Upper lobe of left lung (tissue), 6 donors: Measurements from ENCODE around the gene METRNL. TPM values are rescaled to one million over a fixed set of nuclear protein-coding genes. Genes with fewer than 3 reads are reported as not detected.

ENCODE experiments used
- ATAC-seq, 2 donors: fragments of 200-7000 bp; cut with Tn5 transposase; one replicate each; pipeline ENCODE4 v1.9.1; 2022; ENCODE audit warnings: mild to moderate bottlenecking in 2 of 2, moderate library complexity in 2 of 2; ENCODE audit not compliant: low FRiP score in 2 of 2
- DNase-seq, 2 donors: peaks; one replicate each; pipeline ENCODE4 v3.0.0-alpha.2; 2019 to 2020
- H3K27ac ChIP-seq, 4 donors: fragments of 200-600 bp; sonication (generic); one replicate each; pipeline ENCODE4 v1.5.1; 2016 to 2019
- H3K27me3 ChIP-seq, 4 donors: fragments of 200-600 bp; sonication (generic); one replicate each; pipeline ENCODE4 v1.5.1; 2017 to 2019
- H3K36me3 ChIP-seq, 4 donors: fragments of 200-600 bp; sonication (generic); one replicate each; pipeline ENCODE4 v1.5.1; 2016 to 2019
- H3K4me1 ChIP-seq, 4 donors: fragments of 200-600 bp; sonication (generic); one replicate each; pipeline ENCODE4 v1.5.1; 2018 to 2019
- H3K4me3 ChIP-seq, 4 donors: fragments of 200-600 bp; sonication (generic); one replicate each; pipeline ENCODE4 v1.5.1; 2017 to 2019; ENCODE audit warnings: mild to moderate bottlenecking in 2 of 4, moderate library complexity in 1 of 4
- H3K9me3 ChIP-seq, 4 donors: fragments of 200-600 bp; sonication (generic); one replicate each; pipeline ENCODE4 v1.5.1; 2018 to 2019
- CTCF ChIP-seq, 6 experiments: fragments of 450-650 bp in 4 of 6; fragments of 200-600 bp in 2 of 6; sonication (generic) in 2 of 6; IDR thresholded peaks; one replicate each; pipeline ENCODE4 v1.5.1; 2016 to 2019; ENCODE audit warnings: antibody characterized with exemption in 6 of 6
- EP300 ChIP-seq, 4 donors: sonication (generic); formaldehyde crosslinking; IDR thresholded peaks; one replicate each; pipeline ENCODE4 v1.5.1; 2017; ENCODE audit warnings: antibody characterized with exemption in 4 of 4, control low read depth in 2 of 4
- POLR2A ChIP-seq, 4 donors: fragments of 450-650 bp; IDR thresholded peaks; one replicate each; pipeline ENCODE4 v1.5.1; 2016 to 2017; ENCODE audit warnings: antibody characterized with exemption in 4 of 4, mild to moderate bottlenecking in 2 of 4
- POLR2AphosphoS5 ChIP-seq, 2 donors: sonication (generic); formaldehyde crosslinking; IDR thresholded peaks; one replicate each; pipeline ENCODE4 v1.5.1; 2017; ENCODE audit warnings: antibody characterized with exemption in 2 of 2
- WGBS, 2 donors: methylation state at CpG; one replicate each; pipeline ENCODE4 v1.1.5; 2017 to 2018; 5-methylcytosine and 5-hydroxymethylcytosine counted together
- total RNA-seq, 6 donors: library from RNA; depleted of rRNA in 4 of 6; stranded (reverse); fragments of >200 nt in 4 of 6; gene quantifications; one replicate each; pipeline versions ENCODE4 v1.1.0 to v1.2.1, GENCODE V29; 2016 to 2021
- donor health status: DM: no; HTN: no; CAD: no; lungs with moderate emphysema.
- donor health status: DM: no; HTN: yes; CAD: no; lungs with severe emphysema.

METRNL gene
- total RNA-seq, 6 donors from 2014 or later: 59.4 to 120 (median 76.4) TPM

- Histone ChIP-seq H3K4me1 (peaks cover 27 to 52% (median 34%) of the 10 kb centered on the region in 4 donors), H3K27me3 (no peaks in the 10 kb centered on the region), H3K4me3 (peak overlapping the region in 1 of 4 donors; percentile 8), H3K27ac (peak overlapping the region; percentile 76 to 88 (median 81)), H3K36me3 (peaks cover 6 to 64% (median 30%) of the 10 kb centered on the region in 4 donors), H3K9me3 (no peaks in the 10 kb centered on the region)
- ATAC-seq (peak; percentile 25 to 83), DNase-seq (peak; percentile 78 to 81)
- TF ChIP-seq POLR2AphosphoS5 (IDR thresholded peaks at IDR 0.05) (peak in 1 of 2 donors; percentile 15), POLR2A (IDR thresholded peaks at IDR 0.05) (peak in 1 of 4 donors; percentile 22), CTCF (IDR thresholded peaks at IDR 0.05) (no peak)
- WGBS, 2 donors: 74 to 77% methylated on average over 27 to 35 of the region's 35 CpGs
Measured at GRCh38 chr17:83091257-83092141, 12.1 kb downstream of the METRNL start.

GRCh38 chr17:83092186-83092585 is 12.8 kb downstream of the METRNL start:
- Histone ChIP-seq H3K4me1 (peaks cover 27 to 45% (median 38%) of the 10 kb centered on the region in 4 donors), H3K36me3 (peaks cover 6 to 57% (median 30%) of the 10 kb centered on the region in 4 donors), H3K9me3 (no peaks in the 10 kb centered on the region), H3K4me3 (peak overlapping the region in 1 of 4 donors; percentile 8), H3K27ac (peak overlapping the region; percentile 76 to 88 (median 81)), H3K27me3 (no peaks in the 10 kb centered on the region)
- peak in 1 of 2 donors; percentile 83 for DNase-seq
- WGBS, 2 donors: 60 to 82% methylated on average over 2 to 23 of the region's 26 CpGs
- TF ChIP-seq POLR2AphosphoS5 (IDR thresholded peaks at IDR 0.05): no peak
- TF ChIP-seq EP300 (IDR thresholded peaks at IDR 0.05): no peak
- no peak for TF ChIP-seq POLR2A (IDR thresholded peaks at IDR 0.05)
- no peak for TF ChIP-seq CTCF (IDR thresholded peaks at IDR 0.05)
- ATAC-seq: no peak

- 79 to 85% methylated on average over 19 of the region's 22 CpGs for WGBS, 2 donors
- Histone ChIP-seq H3K9me3 (no peaks in the 10 kb centered on the region), H3K36me3 (peaks cover 6 to 51% (median 28%) of the 10 kb centered on the region in 4 donors), H3K27ac (peak overlapping the region in 1 of 4 donors; percentile 83), H3K4me3 (no peak overlapping the region), H3K27me3 (no peaks in the 10 kb centered on the region), H3K4me1 (peaks cover 27 to 43% (median 34%) of the 10 kb centered on the region in 4 donors)
- DNase-seq (peak in 1 of 2 donors; percentile 75), ATAC-seq (no peak)
- TF ChIP-seq EP300 (IDR thresholded peaks at IDR 0.05) (no peak), POLR2AphosphoS5 (IDR thresholded peaks at IDR 0.05) (no peak), CTCF (IDR thresholded peaks at IDR 0.05) (no peak), POLR2A (IDR thresholded peaks at IDR 0.05) (no peak)
Measured at GRCh38 chr17:83092931-83093330, 13.5 kb downstream of the METRNL start.

GRCh38 chr17:83093506-83093905 is 14.1 kb downstream of the METRNL start:
- H3K27me3 ChIP-seq: no peaks in the 10 kb centered on the region
- H3K4me1 ChIP-seq: peaks cover 29 to 40% (median 33%) of the 10 kb centered on the region in 4 donors
- ATAC-seq: no peak

GRCh38 chr17:83094291-83094690 is 14.9 kb downstream of the METRNL start:
- ATAC-seq (no peak), DNase-seq (peak in 1 of 2 donors; percentile 84)
- no peak for TF ChIP-seq POLR2AphosphoS5 (IDR thresholded peaks at IDR 0.05)
- TF ChIP-seq EP300 (IDR thresholded peaks at IDR 0.05): no peak
- TF ChIP-seq CTCF (IDR thresholded peaks at IDR 0.05): no peak
- TF ChIP-seq POLR2A (IDR thresholded peaks at IDR 0.05): no peak
- peaks cover 0 to under 1% (median 0%) of the 10 kb centered on the region in 4 donors for H3K27me3 ChIP-seq
- H3K27ac ChIP-seq: no peak overlapping the region
- 91 to 96% methylated on average over 20 to 31 of the region's 32 CpGs for WGBS, 2 donors
- peaks cover 6 to 47% (median 26%) of the 10 kb centered on the region in 4 donors for H3K36me3 ChIP-seq
- H3K9me3 ChIP-seq: no peaks in the 10 kb centered on the region
- H3K4me3 ChIP-seq: no peak overlapping the region
- H3K4me1 ChIP-seq: peaks cover 29 to 40% (median 33%) of the 10 kb centered on the region in 4 donors

More at GRCh38 chr17:83093506-83093905, 14.1 kb downstream of the METRNL start:
- TF ChIP-seq POLR2A (IDR thresholded peaks at IDR 0.05) (no peak), EP300 (IDR thresholded peaks at IDR 0.05) (no peak), POLR2AphosphoS5 (IDR thresholded peaks at IDR 0.05) (no peak)
- WGBS, 2 donors: 89 to 94% methylated on average over 11 to 14 of the region's 14 CpGs
- Histone ChIP-seq H3K4me3 (no peak overlapping the region), H3K36me3 (peaks cover 6 to 47% (median 26%) of the 10 kb centered on the region in 4 donors), H3K9me3 (no peaks in the 10 kb centered on the region), H3K27ac (no peak overlapping the region)
- peak in 1 of 2 donors; percentile 69 for DNase-seq
